Karpas-422 (cell line): ENCODE measurements around the gene STT3A. TPM values are rescaled to one million over a fixed set of nuclear protein-coding genes. Genes with fewer than 3 reads are reported as not detected.

Experiments
- small RNA-seq: library from RNA; depleted of rRNA; stranded (forward); fragments of <200 nt; gene quantifications from one replicate; pipeline ENCODE3, GENCODE V24; 2014
- total RNA-seq: library from RNA; depleted of rRNA; stranded (reverse); fragments of >200 nt; shearing (Covaris generic); gene quantifications from 2 replicates; pipeline ENCODE4 v1.2.3, GENCODE V29; 2014; ENCODE audit warnings: low replicate concordance; rRNA removed

STT3A gene
- total RNA-seq, 1 experiment from 2014 or later: 76.2 TPM

Small RNA genes within 50 kb of the gene (small RNA-seq; reads per million reads assigned to genes)
- gene RNU2-35P (0.55 reads per million, percentile 12 among the genes with 10 or more reads in this experiment), gene RNU6-1156P (not detected)

Other genes with a start within 250 kb of the STT3A start
- gene FEZ1, start 96.6 kb upstream of the STT3A start, total RNA-seq: 0.22 TPM in 1 of 2 replicates, not detected in the other
- 19.9 and 41.6 TPM in 2 replicates for gene EI24, start 23.4 kb upstream of the STT3A start, total RNA-seq
- gene CHEK1, start 32.3 kb downstream of the STT3A start, total RNA-seq: 12.5 and 16.5 TPM in 2 replicates
- gene ACRV1, start 88.0 kb downstream of the STT3A start, total RNA-seq: not detected in 2 replicates
- gene PATE1, start 153.4 kb downstream of the STT3A start, total RNA-seq: not detected in 2 replicates
- not detected in 2 replicates for gene PATE2, start 186.0 kb downstream of the STT3A start, total RNA-seq
- not detected in 2 replicates for gene PATE3, start 195.3 kb downstream of the STT3A start, total RNA-seq
- not detected in 2 replicates for gene PATE4, start 240.5 kb downstream of the STT3A start, total RNA-seq